ENCODE data around the gene ADGRF1. TPM values are rescaled to one million over a fixed set of nuclear protein-coding genes. Genes with fewer than 3 reads are reported as not detected.
A peak's percentile ranks its signal among the peaks of the same experiment; 100 is the strongest.

The ADGRF1 gene
- total RNA-seq, 4 donors from 2014 or later, result not detected

GRCh38 chr6:46953921-46954320, 88.2 kb downstream of the ADGRF1 start:
- 67 to 70% methylated on average over 4 of the region's 4 CpGs for WGBS, 2 donors
- H3K4me1 ChIP-seq, result peaks cover 0 to 10% (median 0%) of the 10 kb centered on the region in 4 donors
- no peaks in the 10 kb centered on the region for H3K36me3 ChIP-seq
- H3K9me3 ChIP-seq, result no peaks in the 10 kb centered on the region
- no peak for DNase-seq (ENCODE audit: low spot score in 2 of 2)
- H3K27ac ChIP-seq, result no peak overlapping the region
- peak overlapping the region in 1 of 4 donors; percentile 22 for H3K4me3 ChIP-seq
- no peaks in the 10 kb centered on the region for H3K27me3 ChIP-seq
- TF ChIP-seq EP300 (IDR thresholded peaks at IDR 0.05) (no peak), CTCF (IDR thresholded peaks at IDR 0.05) (no peak), POLR2A (IDR thresholded peaks at IDR 0.05) (no peak)

- Histone ChIP-seq H3K36me3 (no peaks in the 10 kb centered on the region), H3K27ac (peak overlapping the region in 2 of 4 donors; percentile 25 to 46), H3K27me3 (no peaks in the 10 kb centered on the region), H3K9me3 (no peaks in the 10 kb centered on the region), H3K4me1 (peaks cover 0 to 10% (median 0%) of the 10 kb centered on the region in 4 donors), H3K4me3 (no peak overlapping the region)
- TF ChIP-seq POLR2A (IDR thresholded peaks at IDR 0.05) (no peak), CTCF (IDR thresholded peaks at IDR 0.05) (no peak), EP300 (IDR thresholded peaks at IDR 0.05) (peak in 1 of 2 donors; percentile 58)
- peak; percentile 22 to 39 for DNase-seq (ENCODE audit: low spot score in 2 of 2)
- 68 to 69% methylated on average over 8 of the region's 8 CpGs for WGBS, 2 donors
These were observed 92.4 kb downstream of the ADGRF1 start for GRCh38 chr6:46949632-46950280.

GRCh38 chr6:46948699-46949098, 93.4 kb downstream of the ADGRF1 start:
- no peak for DNase-seq (ENCODE audit: low spot score in 2 of 2)
- Histone ChIP-seq H3K27ac (no peak overlapping the region), H3K9me3 (no peaks in the 10 kb centered on the region), H3K4me3 (no peak overlapping the region), H3K36me3 (no peaks in the 10 kb centered on the region), H3K4me1 (peaks cover 0 to 10% (median 0%) of the 10 kb centered on the region in 4 donors), H3K27me3 (no peaks in the 10 kb centered on the region)
- 66 to 68% methylated on average over 8 of the region's 8 CpGs for WGBS, 2 donors
- TF ChIP-seq EP300 (IDR thresholded peaks at IDR 0.05) (no peak), POLR2A (IDR thresholded peaks at IDR 0.05) (no peak), CTCF (IDR thresholded peaks at IDR 0.05) (no peak)

Other genes starting within 250 kb of the ADGRF1 start
- not detected for gene MEP1A, start 248.9 kb downstream of the ADGRF1 start, total RNA-seq
- 10 to 100 TPM; 17.4 to 32.4 (median 19.4) TPM for gene ADGRF5, start 120.4 kb downstream of the ADGRF1 start, total RNA-seq

Data from tibial nerve (tissue), 4 donors.